Gastrocnemius medialis (tissue), 4 donors: ENCODE data around the gene IGSF21. TPM values are rescaled to one million over a fixed set of nuclear protein-coding genes. Genes with fewer than 3 reads are reported as not detected.

Source experiments
- ATAC-seq, 2 donors: fragments of 150-250 bp; one replicate each; pipeline ENCODE4 v1.9.1; 2016
- DNase-seq, 2 donors: peaks; one replicate each; pipeline ENCODE4 v3.0.0-alpha.2; 2019
- H3K27ac ChIP-seq, 4 donors: fragments of 200-600 bp; sonication (generic); 1 replicate in 1 of 4; 2 replicates in 3 of 4; pipeline ENCODE4 v1.5.1; 2016 to 2018; ENCODE audit warnings: mild to moderate bottlenecking in 2 of 4, moderate library complexity in 1 of 4
- H3K27me3 ChIP-seq, 3 donors: fragments of 200-600 bp; sonication (generic) in 2 of 3; 1 replicate in 1 of 3; 2 replicates in 2 of 3; pipeline versions ENCODE4 v1.5.1 to v1.6.0; 2016 to 2019; ENCODE audit warnings: mild to moderate bottlenecking in 1 of 3, moderate library complexity in 1 of 3
- H3K36me3 ChIP-seq, 2 donors: fragments of 200-600 bp; sonication (generic) in 1 of 2; one replicate each; pipeline ENCODE4 v1.5.1; 2017 to 2018
- H3K4me1 ChIP-seq, 2 donors: fragments of 200-600 bp; sonication (generic) in 1 of 2; one replicate each; pipeline ENCODE4 v1.5.1; 2016 to 2017; ENCODE audit warnings: mild to moderate bottlenecking in 2 of 2
- H3K4me3 ChIP-seq, 4 donors: fragments of 200-600 bp; sonication (generic) in 3 of 4; 1 replicate in 1 of 4; 2 replicates in 3 of 4; pipeline ENCODE4 v1.5.1; 2016 to 2019; ENCODE audit warnings: mild to moderate bottlenecking in 2 of 4
- H3K9me3 ChIP-seq, 3 donors: fragments of 200-600 bp; sonication (generic) in 2 of 3; 1 replicate in 1 of 3; 2 replicates in 2 of 3; pipeline ENCODE4 v1.5.1; 2016 to 2019
- CTCF ChIP-seq, 5 experiments: fragments of 450-650 bp in 3 of 5; fragments of 200-600 bp in 2 of 5; sonication (generic) in 2 of 5; IDR thresholded peaks in 4 of 5; conservative IDR thresholded peaks in 1 of 5; 1 replicate in 4 of 5; 2 replicates in 1 of 5; pipeline ENCODE4 v1.5.1; 2016 to 2019; ENCODE audit warnings: antibody characterized with exemption in 5 of 5, mild to moderate bottlenecking in 3 of 5, moderate library complexity in 3 of 5
- POLR2A ChIP-seq, 2 donors: fragments of 450-650 bp; IDR thresholded peaks; one replicate each; pipeline ENCODE4 v1.6.1; 2017; ENCODE audit warnings: antibody characterized with exemption in 2 of 2, mild to moderate bottlenecking in 2 of 2, moderate library complexity in 2 of 2
- in situ Hi-C, 4 donors: fragments of 200-750 bp; cut with MboI; loops; one replicate each; pipeline versions ENCODE4 v1.15.0 to v1.8.0; 2017; ENCODE audit warnings: low sequenced_read_pairs in 4 of 4
- intact Hi-C: fragments of 100-400 bp; cut with DNase I; formaldehyde crosslinking; loops from one replicate; pipeline ENCODE4 v1.15.1; 2023; ENCODE audit warnings: low total_unique reads
- total RNA-seq, 4 donors: library from RNA; depleted of rRNA; stranded (reverse); fragments of >200 nt; gene quantifications; one replicate each; pipeline versions ENCODE4 v1.1.0 to v1.2.3, GENCODE V29; 2016

Gene IGSF21
- total RNA-seq, 4 donors from 2014 or later: 0.32 to 0.66 (median 0.53) TPM

- ATAC-seq: no peak
- no peaks in the 10 kb centered on the region for H3K9me3 ChIP-seq
- no peaks in the 10 kb centered on the region for H3K4me1 ChIP-seq
- H3K27me3 ChIP-seq: peaks cover 0 to 3% (median 0%) of the 10 kb centered on the region in 3 donors
- DNase-seq: no peak
- in situ Hi-C loops: no loop called here
- no peak overlapping the region for H3K4me3 ChIP-seq
- intact Hi-C loops: no loop called here
- H3K36me3 ChIP-seq: no peaks in the 10 kb centered on the region
- H3K27ac ChIP-seq: no peak overlapping the region
- TF ChIP-seq CTCF (IDR thresholded peaks at IDR 0.05 in 4 of 5, conservative IDR thresholded peaks at IDR 0.05 in 1 of 5): no peak
- TF ChIP-seq POLR2A (IDR thresholded peaks at IDR 0.05): no peak
These were observed 39.3 kb downstream of the IGSF21 start for GRCh38 chr1:18146886-18147285.

GRCh38 chr1:18147672-18148071, 40.1 kb downstream of the IGSF21 start:
- H3K9me3 ChIP-seq: no peaks in the 10 kb centered on the region
- in situ Hi-C loops (no loop called here), intact Hi-C loops (no loop called here)
- no peaks in the 10 kb centered on the region for H3K4me1 ChIP-seq
- H3K36me3 ChIP-seq: no peaks in the 10 kb centered on the region
- H3K4me3 ChIP-seq: no peak overlapping the region
- no peak for DNase-seq
- H3K27ac ChIP-seq: no peak overlapping the region
- TF ChIP-seq CTCF (IDR thresholded peaks at IDR 0.05 in 4 of 5, conservative IDR thresholded peaks at IDR 0.05 in 1 of 5) (no peak), POLR2A (IDR thresholded peaks at IDR 0.05) (no peak)
- H3K27me3 ChIP-seq: peaks cover 0 to 3% (median 0%) of the 10 kb centered on the region in 3 donors
- ATAC-seq: no peak

GRCh38 chr1:18148461-18148860, 40.9 kb downstream of the IGSF21 start:
- ATAC-seq: no peak
- in situ Hi-C loops (no loop called here), intact Hi-C loops (no loop called here)
- Histone ChIP-seq H3K9me3 (no peaks in the 10 kb centered on the region), H3K27me3 (peaks cover 0 to 3% (median 0%) of the 10 kb centered on the region in 3 donors), H3K4me1 (no peaks in the 10 kb centered on the region), H3K4me3 (no peak overlapping the region), H3K36me3 (no peaks in the 10 kb centered on the region), H3K27ac (no peak overlapping the region)
- no peak for TF ChIP-seq CTCF (IDR thresholded peaks at IDR 0.05 in 4 of 5, conservative IDR thresholded peaks at IDR 0.05 in 1 of 5)
- TF ChIP-seq POLR2A (IDR thresholded peaks at IDR 0.05): no peak
- DNase-seq: no peak

- Histone ChIP-seq H3K4me3 (no peak overlapping the region), H3K36me3 (no peaks in the 10 kb centered on the region), H3K27ac (no peak overlapping the region), H3K4me1 (no peaks in the 10 kb centered on the region), H3K27me3 (peaks cover 0 to 3% (median 0%) of the 10 kb centered on the region in 3 donors), H3K9me3 (no peaks in the 10 kb centered on the region)
- intact Hi-C loops: no loop called here
- in situ Hi-C loops: no loop called here
- TF ChIP-seq CTCF (IDR thresholded peaks at IDR 0.05 in 4 of 5, conservative IDR thresholded peaks at IDR 0.05 in 1 of 5): no peak
- no peak for TF ChIP-seq POLR2A (IDR thresholded peaks at IDR 0.05)
- DNase-seq (no peak), ATAC-seq (no peak)
These were observed 41.5 kb downstream of the IGSF21 start for GRCh38 chr1:18149027-18149641.
